Stimulated activated naive CD8-positive, alpha-beta T cell treated with anti-CD3 and anti-CD28 coated beads, Interleukin-15, amount 100 ng/mL, for 72 hours (primary cell): ENCODE results near the gene FAM174C.

ENCODE experiments used
- ATAC-seq: fragments of 150-1000 bp; cut with Tn5 transposase; 2 replicates; pipeline ENCODE4 v1.10.0; 2021; ENCODE audit warnings: mild to moderate bottlenecking, moderate library complexity
- DNase-seq, 2 donors: peaks; one replicate each; pipeline ENCODE4 v3.0.0; 2021 to 2022
- H3K27ac Mint-ChIP-seq, 2 donors: one replicate each; pipeline ENCODE4 v1.8.0; 2022; ENCODE audit warnings: mild to moderate bottlenecking in 2 of 2, mixed read lengths in 2 of 2, moderate library complexity in 2 of 2
- H3K27me3 Mint-ChIP-seq: one replicate; pipeline ENCODE4 v1.8.0; 2022; ENCODE audit warnings: mixed read lengths
- H3K4me1 Mint-ChIP-seq: one replicate; pipeline ENCODE4 v1.8.0; 2022; ENCODE audit warnings: mild to moderate bottlenecking, mixed read lengths
- H3K4me3 Mint-ChIP-seq, 2 donors: one replicate each; pipeline ENCODE4 v1.8.0; 2022; ENCODE audit warnings: mild to moderate bottlenecking in 2 of 2, mixed read lengths in 2 of 2, moderate library complexity in 1 of 2
- H3K9me3 Mint-ChIP-seq, 2 donors: one replicate each; pipeline ENCODE4 v1.8.0; 2022; ENCODE audit warnings: mixed read lengths in 2 of 2

FAM174C gene

GRCh38 chr19:1275260-1275975 lies at the start of gene FAM174C:
FAM174C (plus strand) TSS chr19:1275530; CDS start chr19:1275550, 20 bp downstream.
- Mint-ChIP-seq H3K4me3 (peak within 1 kb of the TSS; percentile 82 to 83), H3K9me3 (no peaks in the 10 kb centered on the region), H3K27me3 (no peaks in the 10 kb centered on the region), H3K27ac (peak within 1 kb of the TSS; percentile 93 to 95), H3K4me1 (peaks cover 89% of the 10 kb centered on the region)
- DNase-seq, result peak; percentile 94 to 97
- ATAC-seq, result peak; percentile 91

- Mint-ChIP-seq H3K4me3 (no peak overlapping the region), H3K27me3 (no peaks in the 10 kb centered on the region), H3K27ac (no peak overlapping the region), H3K9me3 (no peaks in the 10 kb centered on the region), H3K4me1 (no peaks in the 10 kb centered on the region)
- ATAC-seq (no peak), DNase-seq (no peak)
These were observed 49.2 kb upstream of the FAM174C start for GRCh38 chr19:1226227-1226518.

GRCh38 chr19:1226522-1227303 lies 48.6 kb upstream of the FAM174C start:
- no peak for ATAC-seq
- Mint-ChIP-seq H3K9me3 (no peaks in the 10 kb centered on the region), H3K4me1 (peaks cover 3% of the 10 kb centered on the region), H3K27me3 (no peaks in the 10 kb centered on the region), H3K27ac (no peak overlapping the region), H3K4me3 (no peak overlapping the region)
- DNase-seq, result no peak

GRCh38 chr19:1227304-1228054 lies 47.9 kb upstream of the FAM174C start:
- Mint-ChIP-seq H3K4me1 (peaks cover 10% of the 10 kb centered on the region), H3K27me3 (no peaks in the 10 kb centered on the region), H3K27ac (no peak overlapping the region), H3K9me3 (no peaks in the 10 kb centered on the region), H3K4me3 (no peak overlapping the region)
- ATAC-seq, result no peak
- DNase-seq, result no peak

GRCh38 chr19:1228161-1228957 lies 47.0 kb upstream of the FAM174C start:
- Mint-ChIP-seq H3K9me3 (no peaks in the 10 kb centered on the region), H3K4me1 (peaks cover 13% of the 10 kb centered on the region), H3K27me3 (no peaks in the 10 kb centered on the region), H3K27ac (no peak overlapping the region), H3K4me3 (no peak overlapping the region)
- ATAC-seq (peak; percentile 7), DNase-seq (no peak)

GRCh38 chr19:1229056-1229923 lies 46.0 kb upstream of the FAM174C start:
- H3K9me3 Mint-ChIP-seq, result no peaks in the 10 kb centered on the region
- no peak for DNase-seq
- H3K27ac Mint-ChIP-seq, result no peak overlapping the region
- peaks cover 13% of the 10 kb centered on the region for H3K4me1 Mint-ChIP-seq
- no peak overlapping the region for H3K4me3 Mint-ChIP-seq
- no peaks in the 10 kb centered on the region for H3K27me3 Mint-ChIP-seq
- peak; percentile 24 for ATAC-seq

- H3K4me1 Mint-ChIP-seq, result peaks cover 13% of the 10 kb centered on the region
- no peak overlapping the region for H3K27ac Mint-ChIP-seq
- no peaks in the 10 kb centered on the region for H3K9me3 Mint-ChIP-seq
- no peak overlapping the region for H3K4me3 Mint-ChIP-seq
- no peak for DNase-seq
- H3K27me3 Mint-ChIP-seq, result no peaks in the 10 kb centered on the region
- ATAC-seq, result no peak
These were observed 45.2 kb upstream of the FAM174C start for GRCh38 chr19:1229924-1230782.

GRCh38 chr19:1230783-1231489 lies 44.4 kb upstream of the FAM174C start:
- no peak for DNase-seq
- Mint-ChIP-seq H3K4me3 (no peak overlapping the region), H3K27ac (no peak overlapping the region), H3K27me3 (peaks cover 5% of the 10 kb centered on the region), H3K9me3 (no peaks in the 10 kb centered on the region), H3K4me1 (peaks cover 13% of the 10 kb centered on the region)
- ATAC-seq, result no peak

GRCh38 chr19:1231729-1232637 lies 43.3 kb upstream of the FAM174C start:
- Mint-ChIP-seq H3K4me1 (peaks cover 13% of the 10 kb centered on the region), H3K27ac (no peak overlapping the region), H3K4me3 (no peak overlapping the region), H3K9me3 (no peaks in the 10 kb centered on the region), H3K27me3 (peaks cover 13% of the 10 kb centered on the region)
- ATAC-seq (no peak), DNase-seq (no peak)

GRCh38 chr19:1232652-1233072 lies 42.7 kb upstream of the FAM174C start:
- Mint-ChIP-seq H3K4me3 (no peak overlapping the region), H3K4me1 (peaks cover 13% of the 10 kb centered on the region), H3K27me3 (peaks cover 13% of the 10 kb centered on the region), H3K27ac (no peak overlapping the region), H3K9me3 (no peaks in the 10 kb centered on the region)
- no peak for DNase-seq
- ATAC-seq, result no peak

GRCh38 chr19:1233115-1233667 lies 42.1 kb upstream of the FAM174C start:
- peak overlapping the region in 1 of 2 donors; percentile 65 for H3K27ac Mint-ChIP-seq
- peaks cover 15% of the 10 kb centered on the region for H3K4me1 Mint-ChIP-seq
- H3K27me3 Mint-ChIP-seq, result peaks cover 16% of the 10 kb centered on the region
- H3K4me3 Mint-ChIP-seq, result no peak overlapping the region
- no peak for ATAC-seq
- H3K9me3 Mint-ChIP-seq, result no peaks in the 10 kb centered on the region
- no peak for DNase-seq
